GM21619 (cell line): ENCODE results near the gene BTN2A1.
"Not testable (repeated sequence)": the region's sequence is repeated elsewhere in the genome, so short reads cannot be mapped to it uniquely, and the experiment has no call there.

Source experiments
- ATAC-seq: cut with Tn5 transposase; IDR thresholded peaks from one replicate; pipeline ENCODE4 v1.9.1; 2021; ENCODE audit not compliant: unreplicated experiment

BTN2A1 gene

DNA sequence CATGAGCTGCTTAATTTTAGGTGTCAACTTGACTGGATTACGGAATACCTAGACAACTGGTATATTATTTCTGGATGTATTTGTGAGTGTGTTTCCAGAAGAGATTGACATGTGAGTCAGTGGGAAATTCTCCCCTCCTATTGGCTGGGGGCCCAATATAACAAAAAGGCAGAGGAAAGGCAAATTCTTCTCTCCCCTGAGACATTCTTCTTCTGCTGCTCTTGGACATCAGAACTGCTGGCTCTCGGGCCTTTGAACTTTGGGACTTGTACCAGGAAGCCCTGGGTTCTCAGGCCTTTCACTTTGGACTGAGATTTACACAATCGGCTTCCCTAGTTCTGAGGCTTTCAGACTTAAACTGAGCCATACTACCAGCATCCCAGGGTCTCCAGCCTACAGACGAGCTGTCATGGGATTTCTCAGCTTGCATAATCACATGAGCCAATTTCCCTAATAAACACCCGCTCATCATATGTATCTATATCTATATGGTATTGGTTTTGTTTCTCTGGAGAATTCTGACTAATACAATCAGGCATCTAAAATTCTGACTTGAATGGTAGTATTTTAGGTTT is 25.0 kb upstream of the BTN2A1 start:
- no peak for ATAC-seq

DNA sequence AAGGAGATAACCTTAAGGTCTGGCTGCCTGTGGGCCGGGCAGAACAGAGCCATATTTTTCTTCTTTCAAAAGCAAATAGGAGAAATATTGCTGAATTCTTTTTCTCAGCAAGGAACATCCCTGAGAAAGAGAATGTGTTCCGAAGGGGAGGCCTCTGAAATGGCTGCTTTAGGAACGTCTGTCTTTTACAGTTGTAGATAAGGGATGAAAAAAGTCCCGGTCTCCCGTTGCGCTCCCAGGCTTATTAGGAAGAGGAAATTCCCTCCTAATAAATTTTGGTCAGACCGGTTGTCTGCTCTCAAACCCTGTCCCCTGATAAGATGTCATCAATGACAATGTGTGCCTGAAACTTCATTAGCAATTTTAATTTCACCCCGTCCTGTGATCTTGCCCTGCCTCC is 24.1 kb upstream of the BTN2A1 start:
- not testable (repeated sequence) for ATAC-seq

DNA sequence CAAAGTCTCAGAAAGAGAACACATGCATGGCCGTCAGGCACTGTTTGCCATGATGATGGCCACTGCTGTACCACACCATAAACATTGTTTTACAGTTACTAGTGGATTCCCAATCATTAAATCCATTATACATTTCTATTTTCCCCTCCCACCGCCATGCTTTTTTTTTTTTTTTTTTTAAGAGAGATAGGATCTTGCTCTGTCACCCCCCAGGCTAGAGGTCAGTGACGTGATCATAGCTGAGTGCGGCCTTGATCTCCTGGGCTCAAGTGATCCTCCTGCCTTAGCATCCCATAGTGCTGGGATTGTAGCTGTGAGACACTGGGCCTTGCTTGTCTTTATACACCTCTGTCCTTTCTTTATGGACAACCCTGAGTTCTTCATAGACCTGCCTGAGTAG is 21.7 kb upstream of the BTN2A1 start:
- ATAC-seq, result no peak

DNA sequence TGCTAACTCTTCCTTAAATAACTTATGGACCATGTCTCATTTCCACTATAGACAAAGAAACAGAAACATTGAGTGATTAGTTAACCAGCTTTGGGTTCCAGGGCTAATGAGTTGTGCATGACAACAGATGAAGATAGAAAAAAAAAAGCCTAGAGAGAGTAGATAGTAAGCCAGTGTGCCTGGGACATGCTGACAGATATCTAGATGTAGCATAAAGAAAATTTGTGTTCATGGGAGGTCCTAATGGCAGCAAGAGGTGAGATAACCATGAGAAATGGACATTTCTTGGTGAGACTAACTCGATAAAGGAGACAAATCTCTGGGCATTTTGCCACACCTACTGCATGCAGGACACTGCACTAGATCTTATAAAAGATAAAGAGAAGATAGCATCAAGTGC is 20.2 kb upstream of the BTN2A1 start:
- no peak for ATAC-seq

DNA sequence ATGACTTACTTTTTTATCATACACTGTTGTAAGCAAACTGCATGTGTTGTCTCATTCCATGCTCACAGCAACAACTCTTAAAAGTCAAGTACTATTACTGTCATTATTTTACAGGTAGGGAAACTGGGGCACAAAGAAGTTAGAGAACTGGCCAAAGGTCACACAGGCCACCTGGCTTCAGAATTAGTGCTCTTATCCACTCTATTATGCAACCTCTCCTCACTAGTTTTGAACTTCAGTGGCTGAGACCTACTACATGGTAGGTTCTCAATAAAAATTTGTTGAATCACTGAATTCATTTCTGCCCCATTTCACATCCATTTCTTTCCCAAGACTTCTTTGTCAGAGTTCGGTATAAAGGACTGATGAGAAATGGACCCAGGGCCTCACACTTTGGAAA is 19.8 kb upstream of the BTN2A1 start:
- no peak for ATAC-seq

DNA sequence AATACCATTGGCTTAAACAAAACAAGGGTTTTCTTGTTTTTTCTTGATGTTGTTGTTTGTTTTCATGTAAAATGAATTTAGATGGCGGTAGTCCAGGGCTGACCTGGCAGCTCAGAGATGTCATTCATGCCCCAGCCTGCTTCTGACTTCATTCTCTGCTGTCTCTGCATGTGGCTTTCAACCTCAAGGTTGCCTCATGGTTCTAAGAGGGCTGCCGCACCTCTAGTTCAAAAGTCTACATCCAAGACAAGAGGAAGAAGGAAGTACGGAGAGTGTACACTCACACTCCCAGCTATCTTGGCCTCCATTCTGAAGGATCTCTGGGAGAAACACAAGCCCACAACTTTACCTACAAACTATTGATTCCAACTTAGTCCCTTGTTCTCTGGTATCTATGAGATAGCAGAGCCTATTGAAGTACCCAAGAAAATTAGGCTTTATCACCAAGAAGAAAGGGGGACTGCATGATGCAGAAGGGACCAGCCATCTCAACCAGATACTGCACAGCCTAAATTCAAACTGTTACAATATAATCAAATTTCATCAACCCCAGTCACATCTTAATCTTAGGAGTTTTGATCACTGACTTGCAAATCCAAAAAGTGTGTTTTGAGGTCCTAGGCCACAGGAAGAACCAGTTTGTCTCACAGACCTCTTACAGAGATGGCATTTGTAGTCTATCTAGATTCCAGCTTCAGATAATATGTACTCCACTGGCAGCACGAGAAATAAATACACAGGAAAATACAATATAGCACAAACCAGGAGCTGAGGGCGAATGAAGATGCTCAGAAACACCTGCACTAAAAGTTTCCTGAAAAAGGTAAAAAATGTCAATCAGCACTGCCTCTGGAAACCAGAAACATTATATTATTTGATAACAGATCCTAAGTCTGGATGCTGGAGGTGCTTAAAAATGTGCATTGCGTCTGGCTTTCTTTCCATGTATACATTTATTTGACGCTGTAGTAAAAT is 18.3 kb upstream of the BTN2A1 start:
- ATAC-seq, result no peak

DNA sequence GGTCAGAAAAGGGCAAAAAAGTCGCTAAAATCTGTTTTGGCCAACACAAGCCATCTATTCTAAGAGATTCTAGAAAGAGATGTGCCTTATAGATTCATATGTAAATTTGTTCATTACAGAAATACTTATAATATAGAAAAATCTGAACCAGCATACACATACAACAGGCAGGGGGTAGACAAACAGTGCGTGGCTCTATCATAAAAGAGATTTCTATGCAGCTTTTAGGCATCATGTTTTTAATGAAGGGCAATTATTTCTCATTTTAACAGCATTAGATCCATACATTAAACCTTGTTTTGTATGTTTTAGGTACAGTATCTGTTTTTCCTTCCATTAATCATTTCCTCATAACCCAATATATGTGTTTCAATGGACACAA is 16.8 kb upstream of the BTN2A1 start:
- ATAC-seq, result no peak

DNA sequence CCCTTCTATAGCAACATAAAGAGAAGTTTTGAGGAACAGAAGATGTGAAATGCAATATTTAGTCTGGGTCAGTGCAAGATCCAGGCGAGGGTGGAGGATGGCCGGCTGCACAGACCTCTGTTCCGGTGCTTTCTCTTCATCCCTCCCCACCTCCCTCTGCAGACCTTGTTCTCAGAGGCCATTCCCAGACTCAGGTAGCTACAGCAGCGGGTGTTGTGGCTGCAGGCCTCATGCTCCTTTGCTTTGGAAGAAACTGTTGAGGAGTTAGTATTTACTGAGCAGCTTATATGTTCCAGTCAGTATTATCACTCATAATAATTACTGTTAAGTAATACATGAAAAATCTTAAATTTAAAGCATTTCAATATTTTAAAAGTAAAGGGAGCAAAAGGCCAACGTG is 15.8 kb upstream of the BTN2A1 start:
- ATAC-seq, result no peak

DNA sequence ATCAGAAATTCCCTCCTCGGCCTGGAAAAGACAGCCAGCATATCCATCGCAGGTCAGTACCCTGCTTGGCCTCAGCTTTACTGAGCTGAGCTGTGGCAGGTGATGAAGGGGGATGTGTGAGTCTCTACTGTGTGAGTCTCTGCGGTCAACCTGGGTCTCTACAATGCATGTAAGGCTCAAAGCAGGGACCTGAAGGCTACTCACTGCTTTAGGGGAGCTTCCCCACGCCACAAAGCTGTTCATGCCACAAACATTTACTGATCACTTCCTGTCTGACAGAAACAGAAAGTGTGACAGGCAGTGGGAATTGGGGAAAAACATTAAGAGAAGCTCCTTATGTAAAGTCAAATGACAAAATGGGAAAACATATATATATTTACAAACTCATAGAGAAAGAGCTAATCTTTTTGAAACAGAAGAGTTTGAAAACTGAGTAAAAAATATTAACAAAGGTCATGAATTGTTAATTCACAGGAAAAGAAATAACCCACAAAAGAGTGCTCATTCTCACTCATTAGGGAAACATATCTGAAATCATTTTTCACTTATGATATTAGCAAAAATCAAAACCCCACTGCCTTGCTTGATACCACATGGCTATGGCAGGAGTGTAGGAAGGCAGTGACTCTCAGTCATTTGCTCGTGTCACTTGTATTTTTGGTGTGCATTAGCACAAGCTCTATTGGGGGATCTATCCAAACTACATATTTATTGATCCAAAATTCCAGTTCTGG is 11.7 kb upstream of the BTN2A1 start:
- peak; percentile 80 for ATAC-seq

DNA sequence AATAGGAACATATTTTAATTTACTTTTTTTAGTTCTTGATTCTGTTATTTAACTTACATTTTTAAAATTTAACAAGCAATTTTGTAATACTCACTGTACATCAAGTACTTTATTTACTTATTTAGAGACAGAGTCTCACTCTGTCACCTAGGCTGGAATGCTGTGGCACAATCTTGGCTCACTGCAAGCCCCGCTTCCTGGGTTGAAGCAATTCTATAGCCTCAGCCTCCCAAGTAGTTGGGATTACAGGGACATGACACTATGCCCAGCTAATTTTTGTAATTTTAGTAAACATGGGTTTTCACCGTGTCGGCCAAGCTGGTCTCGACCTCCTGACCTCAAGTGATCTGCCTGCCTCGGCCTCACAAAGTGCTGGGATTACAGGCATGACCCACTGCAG is 10.5 kb upstream of the BTN2A1 start:
- no peak for ATAC-seq

DNA sequence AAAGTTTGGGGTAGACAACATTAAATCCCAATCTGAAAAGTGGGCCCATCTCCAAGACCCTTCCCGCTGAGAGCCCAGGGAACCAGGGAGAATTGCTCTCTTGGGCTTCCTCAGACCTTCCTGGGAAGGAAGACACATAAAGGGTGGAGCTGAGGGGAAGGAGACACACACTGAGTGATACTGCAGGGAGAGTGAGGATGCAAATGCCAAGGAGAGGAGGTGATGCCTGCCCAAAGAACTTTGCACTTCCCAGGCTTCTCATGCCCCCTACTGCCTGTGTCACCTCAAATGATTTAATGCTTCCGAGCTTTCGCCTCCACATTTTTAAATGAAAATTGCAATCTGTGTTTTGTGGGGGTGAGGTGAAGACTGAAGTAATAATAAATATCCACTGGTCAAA is 7.5 kb upstream of the BTN2A1 start:
- no peak for ATAC-seq

DNA sequence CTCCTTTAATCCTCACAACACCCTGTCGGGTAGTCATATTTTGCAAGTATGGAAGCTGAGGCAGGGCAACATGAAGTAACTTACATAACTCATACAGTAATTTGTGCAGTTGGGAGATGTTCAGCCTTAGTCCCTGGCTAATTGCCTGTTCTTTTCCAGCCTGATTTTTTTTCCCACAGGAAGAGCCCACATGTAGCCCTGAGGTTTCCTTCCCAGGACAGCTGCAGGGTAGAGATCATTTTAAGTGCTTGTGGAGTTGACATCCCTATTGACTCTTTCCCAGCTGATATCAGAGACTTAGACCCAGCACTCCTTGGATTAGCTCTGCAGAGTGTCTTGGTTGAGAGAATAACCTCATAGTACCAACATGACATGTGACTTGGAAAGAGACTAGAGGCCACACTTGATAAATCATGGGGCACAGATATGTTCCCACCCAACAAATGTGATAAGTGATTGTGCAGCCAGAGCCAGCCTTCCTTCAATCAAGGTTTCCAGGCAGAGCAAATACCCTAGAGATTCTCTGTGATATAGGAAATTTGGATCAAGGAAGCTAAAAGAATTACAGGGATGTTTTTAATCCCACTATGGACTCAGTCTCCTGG is 5.0 kb upstream of the BTN2A1 start:
- no peak for ATAC-seq

DNA sequence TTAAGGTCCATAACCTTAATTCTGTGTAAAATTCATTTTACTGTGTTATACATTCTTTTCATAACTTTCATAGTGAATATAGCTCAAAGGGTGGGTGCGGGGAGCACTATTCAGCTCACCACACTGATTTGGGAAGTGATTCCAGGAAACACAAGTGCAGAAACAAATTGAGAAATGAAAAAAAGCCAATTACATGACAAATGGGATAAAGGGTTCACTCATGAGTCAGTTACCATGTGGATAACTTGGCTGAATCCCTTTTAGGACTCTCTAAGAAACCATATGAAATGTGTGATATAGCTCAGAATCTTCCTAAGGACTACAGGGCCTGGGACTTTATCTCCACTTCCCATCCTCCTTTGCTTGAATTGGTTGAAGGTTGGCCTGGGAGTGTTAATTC is 3.1 kb upstream of the BTN2A1 start:
- ATAC-seq, result no peak

DNA sequence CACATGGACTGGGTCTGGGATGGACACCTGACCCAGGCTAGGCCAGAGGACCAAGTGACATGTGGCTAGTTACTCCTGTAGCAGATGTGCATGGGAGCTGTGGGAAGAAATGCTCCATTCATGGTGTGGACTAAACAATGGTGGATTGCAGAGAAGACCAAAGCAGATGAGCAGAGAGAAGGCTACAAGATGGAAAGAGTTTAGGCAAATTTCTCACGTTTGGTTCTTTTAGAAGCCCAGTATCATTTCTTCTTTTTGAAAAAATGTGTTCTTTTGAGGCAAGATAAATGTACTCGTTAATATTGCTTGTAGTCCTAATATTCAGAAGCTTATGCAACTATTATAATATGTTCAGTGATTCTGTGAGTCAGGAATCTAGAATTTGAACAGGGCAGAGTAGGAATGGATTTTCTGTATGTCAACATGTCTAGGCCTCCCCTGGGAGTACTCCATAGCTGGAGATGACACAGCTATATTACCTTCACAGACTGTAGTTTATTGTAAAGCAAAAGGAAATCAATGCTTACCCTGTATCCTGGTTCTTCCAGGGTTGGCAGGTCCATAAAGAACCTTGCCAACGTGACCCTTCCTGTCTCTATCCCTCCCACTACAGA is 2.3 kb upstream of the BTN2A1 start:
- ATAC-seq, result no peak

DNA sequence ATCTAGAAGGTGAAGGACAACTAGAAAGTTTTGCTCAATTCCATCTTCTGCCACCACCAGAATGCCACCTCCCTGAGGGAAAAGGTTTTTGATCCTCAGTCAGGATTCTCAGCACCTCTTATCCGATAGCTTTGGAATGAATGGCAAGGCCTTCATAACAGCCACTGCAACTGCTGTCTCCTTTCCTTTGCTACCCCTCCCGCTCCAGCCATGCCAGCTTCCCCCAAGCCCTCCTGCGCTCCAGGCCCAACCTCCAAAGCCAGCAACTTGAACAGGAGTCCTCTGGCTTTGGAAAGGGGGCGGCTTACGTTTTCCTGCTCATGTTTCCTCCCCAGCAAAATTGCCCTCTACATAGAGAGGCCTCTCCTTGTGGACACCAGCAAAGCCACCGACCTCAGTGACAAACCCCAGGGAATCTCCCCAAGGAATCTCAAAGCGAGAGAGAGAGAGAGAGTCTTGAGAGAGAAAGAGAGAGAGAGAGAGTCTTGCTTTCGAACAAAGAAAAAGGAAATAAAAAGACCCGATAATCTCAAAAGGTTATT is 420 bp upstream of the BTN2A1 start:
- peak; percentile 24 for ATAC-seq

DNA sequence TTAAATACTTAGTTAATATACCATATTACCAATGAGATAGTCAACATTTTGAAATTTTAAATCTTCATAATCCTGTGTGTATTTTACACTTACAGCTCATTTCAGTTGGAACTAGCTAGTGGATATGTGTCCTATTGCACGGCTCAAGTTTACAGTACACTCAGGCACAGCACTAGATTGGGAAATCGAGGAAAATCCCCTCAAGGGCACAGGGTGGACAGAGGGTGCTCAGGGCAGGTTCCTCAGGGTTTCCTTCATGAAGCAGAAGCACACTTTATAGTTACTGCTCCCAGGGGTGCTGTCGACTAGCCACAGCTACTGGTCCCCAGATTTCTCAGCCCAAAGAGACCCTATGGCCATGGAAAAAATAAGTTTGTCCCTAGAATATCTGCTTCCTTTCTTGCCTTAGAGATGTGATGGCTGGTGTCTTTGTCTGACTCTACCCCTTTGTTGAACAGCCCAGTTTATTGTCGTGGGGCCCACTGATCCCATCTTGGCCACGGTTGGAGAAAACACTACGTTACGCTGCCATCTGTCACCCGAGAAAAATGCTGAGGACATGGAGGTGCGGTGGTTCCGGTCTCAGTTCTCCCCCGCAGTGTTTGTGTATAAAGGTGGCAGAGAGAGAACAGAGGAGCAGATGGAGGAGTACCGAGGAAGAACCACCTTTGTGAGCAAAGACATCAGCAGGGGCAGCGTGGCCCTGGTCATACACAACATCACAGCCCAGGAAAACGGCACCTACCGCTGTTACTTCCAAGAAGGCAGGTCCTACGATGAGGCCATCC is 1.5 kb downstream of the BTN2A1 start:
- ATAC-seq, result no peak

DNA sequence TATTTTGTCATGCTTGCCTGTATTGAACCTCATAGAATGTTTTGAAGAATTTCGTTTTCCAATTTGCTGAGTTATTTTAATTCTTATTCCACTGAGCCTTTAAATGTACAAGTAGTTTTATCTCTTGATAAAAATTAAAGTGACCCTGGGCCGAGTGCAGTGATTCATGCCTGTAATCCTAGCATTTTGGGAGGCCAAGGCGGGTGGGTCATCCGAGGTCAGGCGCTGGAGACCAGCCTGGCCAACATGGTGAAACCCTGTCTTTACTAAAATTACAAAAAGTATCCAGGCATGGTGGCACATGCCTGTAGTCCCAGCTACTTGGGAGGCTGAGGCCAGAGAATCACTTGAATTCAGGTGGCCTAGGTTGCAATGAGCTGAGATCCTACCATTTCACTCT is 3.6 kb downstream of the BTN2A1 start:
- not testable (repeated sequence) for ATAC-seq

DNA sequence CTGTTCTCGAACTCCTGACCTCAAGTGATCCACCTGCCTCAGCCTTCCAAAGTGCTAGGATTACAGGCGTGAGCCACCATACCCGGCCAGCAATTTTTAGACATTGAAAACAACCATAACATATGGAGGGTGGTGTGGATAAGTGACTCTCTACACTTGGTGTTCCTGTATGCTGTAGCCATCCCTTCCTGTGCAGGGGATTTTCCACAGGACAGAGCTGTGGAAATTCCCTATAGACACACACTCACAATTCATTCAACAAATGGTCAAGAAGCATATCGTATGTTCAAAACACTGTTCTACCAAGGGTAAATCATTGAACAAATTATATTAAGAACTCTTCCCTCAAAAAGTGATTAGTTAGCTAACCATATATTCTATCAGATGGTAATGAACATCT is 6.3 kb downstream of the BTN2A1 start:
- no peak for ATAC-seq

DNA sequence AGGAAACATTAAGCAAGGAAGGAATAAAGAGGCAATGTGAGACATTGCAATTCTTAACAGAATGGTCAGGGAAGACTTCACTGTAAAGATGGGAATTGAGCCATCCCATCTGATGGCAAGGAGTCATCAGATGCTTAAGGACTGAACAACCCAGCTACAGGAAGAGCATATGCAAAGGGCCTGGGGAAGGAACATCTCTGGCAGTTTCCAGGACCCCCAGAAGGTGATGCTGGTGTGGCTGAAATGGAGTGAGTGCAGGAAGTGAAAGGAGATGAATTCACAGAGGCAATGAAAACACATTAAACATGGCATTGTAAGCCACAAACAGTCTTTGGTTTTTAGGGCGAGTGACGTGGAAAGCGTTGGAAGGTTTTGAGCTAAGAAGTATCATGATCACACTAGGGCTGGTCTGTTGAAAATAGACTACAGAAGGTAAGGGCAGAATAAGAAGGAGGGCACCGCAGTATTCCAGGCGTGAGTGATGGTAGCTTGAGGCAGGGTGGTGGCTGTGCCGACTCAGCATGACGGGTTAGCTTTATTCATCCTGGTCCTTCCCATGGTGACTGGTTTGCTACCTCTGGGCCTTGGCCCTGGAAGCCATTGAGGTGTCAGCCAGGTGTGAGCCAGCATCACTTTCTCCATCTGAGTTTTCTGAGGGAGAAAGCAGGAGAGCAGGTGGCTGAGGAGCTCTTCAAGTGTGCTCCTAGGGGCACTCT is 6.8 kb downstream of the BTN2A1 start:
- no peak for ATAC-seq
